ENCODE results near the gene C10orf53. TPM values are rescaled to one million over a fixed set of nuclear protein-coding genes. Genes with fewer than 3 reads are reported as not detected.

Gene C10orf53
- total RNA-seq, 1 experiment from 2014 or later: not detected

DNA sequence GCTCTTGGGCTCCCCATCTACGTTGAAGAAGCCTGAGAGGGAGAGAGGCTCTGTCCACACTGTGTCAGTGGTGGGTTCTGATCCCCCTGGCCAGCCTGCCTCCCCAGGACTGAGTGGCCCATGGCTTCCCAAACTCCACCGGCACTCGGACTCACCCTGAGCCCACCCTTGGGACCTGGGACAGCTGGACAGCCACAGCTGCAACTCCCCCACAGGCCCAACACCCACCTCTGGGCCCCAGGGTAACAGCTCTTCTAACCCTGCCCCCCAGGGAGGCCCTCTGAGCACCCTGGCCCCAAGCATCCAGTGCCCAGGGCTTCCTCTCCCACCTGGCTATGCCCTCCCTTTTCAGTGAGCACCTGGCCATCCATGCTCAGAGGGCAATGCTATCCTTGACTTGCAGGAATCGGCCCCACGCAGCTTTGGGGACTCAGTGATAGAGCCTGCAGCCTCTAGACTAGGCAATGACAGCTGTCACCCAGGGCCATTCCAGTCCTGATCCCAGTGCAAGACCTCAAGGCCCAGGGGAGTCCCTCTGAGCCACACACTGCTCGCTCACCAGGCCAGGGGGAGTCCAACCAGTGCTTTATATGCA lies 64.7 kb downstream of the C10orf53 start:
- Mint-ChIP-seq H3K27ac (no peak overlapping the region), H3K4me3 (no peak overlapping the region), H3K9me3 (peaks cover 7% of the 10 kb centered on the region; the same call in 1 of the 2 replicates), H3K36me3 (peaks cover 39% of the 10 kb centered on the region), H3K27me3 (ENCODE audit: low read depth) (no peaks in the 10 kb centered on the region), H3K4me1 (no peaks in the 10 kb centered on the region)
- DNase-seq (ENCODE audit: low spot score): no peak
- no peak for TF ChIP-seq TEAD1 (CRISPR knock-in tag; IDR thresholded peaks at IDR 0.05)
- no peak for TF ChIP-seq ZBTB21 (CRISPR knock-in tag; IDR thresholded peaks at IDR 0.05; ENCODE audit: borderline replicate concordance)
- TF ChIP-seq PRRX2 (CRISPR knock-in tag; IDR thresholded peaks at IDR 0.05): no peak
- TF ChIP-seq, protein P1, sequence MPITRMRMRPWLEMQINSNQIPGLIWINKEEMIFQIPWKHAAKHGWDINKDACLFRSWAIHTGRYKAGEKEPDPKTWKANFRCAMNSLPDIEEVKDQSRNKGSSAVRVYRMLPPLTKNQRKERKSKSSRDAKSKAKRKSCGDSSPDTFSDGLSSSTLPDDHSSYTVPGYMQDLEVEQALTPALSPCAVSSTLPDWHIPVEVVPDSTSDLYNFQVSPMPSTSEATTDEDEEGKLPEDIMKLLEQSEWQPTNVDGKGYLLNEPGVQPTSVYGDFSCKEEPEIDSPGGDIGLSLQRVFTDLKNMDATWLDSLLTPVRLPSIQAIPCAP (CRISPR knock-in tag; IDR thresholded peaks at IDR 0.05): no peak
- TF ChIP-seq, protein P2, sequence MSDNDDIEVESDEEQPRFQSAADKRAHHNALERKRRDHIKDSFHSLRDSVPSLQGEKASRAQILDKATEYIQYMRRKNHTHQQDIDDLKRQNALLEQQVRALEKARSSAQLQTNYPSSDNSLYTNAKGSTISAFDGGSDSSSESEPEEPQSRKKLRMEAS (CRISPR knock-in tag; IDR thresholded peaks at IDR 0.05): no peak
- no peak for TF ChIP-seq ZNF423 (CRISPR knock-in tag; IDR thresholded peaks at IDR 0.05)
- no peak for ATAC-seq
- ChIA-PET POLR2A (interaction anchor here (0.6 kb wide), 1 partner anchor 149 kb away, joined by 3 read pairs; no protein-coding TSS in a partner anchor), CTCF (interaction anchor here (0.5 to 2.5 kb wide), 22 partner anchors 16 to 180 kb away, joined by 3 to 12 read pairs (median 4); partner anchors contain the start of genes CHAT, OGDHL and SLC18A3)

DNA sequence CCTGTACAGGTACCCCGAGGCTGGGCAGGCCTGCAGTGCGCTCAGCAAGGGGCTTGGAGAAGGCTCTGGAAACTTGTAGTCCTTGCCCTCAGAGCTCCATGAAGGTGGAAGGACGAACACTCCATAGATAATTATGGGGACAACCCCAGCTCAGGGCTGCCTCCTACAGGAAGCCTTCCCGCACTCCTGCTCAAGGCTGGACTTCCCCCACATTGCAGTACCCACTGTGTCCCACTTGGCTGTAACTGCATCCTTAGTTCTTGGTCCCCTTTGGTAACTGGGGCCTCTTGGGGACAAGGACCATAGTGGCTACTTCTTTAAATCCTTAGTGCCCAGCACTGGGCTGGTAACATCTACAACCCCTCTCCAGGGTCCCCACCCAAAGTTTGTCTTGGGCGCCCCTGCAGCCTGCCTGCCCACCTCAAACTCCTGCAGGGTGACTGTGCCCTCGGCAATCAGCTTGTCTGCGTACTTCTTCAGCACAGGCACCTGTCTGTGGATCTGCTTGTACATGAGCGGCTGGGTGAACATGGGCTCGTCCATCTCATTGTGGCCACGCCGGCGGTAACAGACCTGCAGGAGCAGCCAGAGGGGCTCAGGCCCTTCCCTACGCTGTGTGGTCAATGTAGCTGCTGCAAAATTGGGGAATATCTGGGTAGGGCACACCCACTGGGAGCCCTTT lies 65.6 kb downstream of the C10orf53 start:
- ChIA-PET CTCF (interaction anchor here (0.5 to 2.5 kb wide), 22 partner anchors 15 to 181 kb away, joined by 3 to 12 read pairs (median 4); partner anchors contain the start of genes CHAT, OGDHL and SLC18A3), POLR2A (interaction anchor here (0.6 kb wide), 1 partner anchor 150 kb away, joined by 3 read pairs; no protein-coding TSS in a partner anchor)
- Mint-ChIP-seq H3K36me3 (peaks cover 39% of the 10 kb centered on the region), H3K9me3 (peaks cover 7% of the 10 kb centered on the region; the same call in 1 of the 2 replicates), H3K27me3 (ENCODE audit: low read depth) (no peaks in the 10 kb centered on the region), H3K27ac (no peak overlapping the region), H3K4me1 (no peaks in the 10 kb centered on the region), H3K4me3 (no peak overlapping the region)
- DNase-seq (ENCODE audit: low spot score): peak; percentile 45
- ATAC-seq: peak; percentile 87
- TF ChIP-seq TEAD1 (CRISPR knock-in tag; IDR thresholded peaks at IDR 0.05): no peak
- no peak for TF ChIP-seq GABPB1 (CRISPR knock-in tag; IDR thresholded peaks at IDR 0.05)
- no peak for TF ChIP-seq RELA (CRISPR knock-in tag; IDR thresholded peaks at IDR 0.05; ENCODE audit: borderline replicate concordance)
- TF ChIP-seq, protein P3, sequence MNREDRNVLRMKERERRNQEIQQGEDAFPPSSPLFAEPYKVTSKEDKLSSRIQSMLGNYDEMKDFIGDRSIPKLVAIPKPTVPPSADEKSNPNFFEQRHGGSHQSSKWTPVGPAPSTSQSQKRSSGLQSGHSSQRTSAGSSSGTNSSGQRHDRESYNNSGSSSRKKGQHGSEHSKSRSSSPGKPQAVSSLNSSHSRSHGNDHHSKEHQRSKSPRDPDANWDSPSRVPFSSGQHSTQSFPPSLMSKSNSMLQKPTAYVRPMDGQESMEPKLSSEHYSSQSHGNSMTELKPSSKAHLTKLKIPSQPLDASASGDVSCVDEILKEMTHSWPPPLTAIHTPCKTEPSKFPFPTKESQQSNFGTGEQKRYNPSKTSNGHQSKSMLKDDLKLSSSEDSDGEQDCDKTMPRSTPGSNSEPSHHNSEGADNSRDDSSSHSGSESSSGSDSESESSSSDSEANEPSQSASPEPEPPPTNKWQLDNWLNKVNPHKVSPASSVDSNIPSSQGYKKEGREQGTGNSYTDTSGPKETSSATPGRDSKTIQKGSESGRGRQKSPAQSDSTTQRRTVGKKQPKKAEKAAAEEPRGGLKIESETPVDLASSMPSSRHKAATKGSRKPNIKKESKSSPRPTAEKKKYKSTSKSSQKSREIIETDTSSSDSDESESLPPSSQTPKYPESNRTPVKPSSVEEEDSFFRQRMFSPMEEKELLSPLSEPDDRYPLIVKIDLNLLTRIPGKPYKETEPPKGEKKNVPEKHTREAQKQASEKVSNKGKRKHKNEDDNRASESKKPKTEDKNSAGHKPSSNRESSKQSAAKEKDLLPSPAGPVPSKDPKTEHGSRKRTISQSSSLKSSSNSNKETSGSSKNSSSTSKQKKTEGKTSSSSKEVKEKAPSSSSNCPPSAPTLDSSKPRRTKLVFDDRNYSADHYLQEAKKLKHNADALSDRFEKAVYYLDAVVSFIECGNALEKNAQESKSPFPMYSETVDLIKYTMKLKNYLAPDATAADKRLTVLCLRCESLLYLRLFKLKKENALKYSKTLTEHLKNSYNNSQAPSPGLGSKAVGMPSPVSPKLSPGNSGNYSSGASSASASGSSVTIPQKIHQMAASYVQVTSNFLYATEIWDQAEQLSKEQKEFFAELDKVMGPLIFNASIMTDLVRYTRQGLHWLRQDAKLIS (CRISPR knock-in tag; IDR thresholded peaks at IDR 0.05; ENCODE audit: borderline replicate concordance): no peak
- TF ChIP-seq ESRRA (CRISPR knock-in tag; IDR thresholded peaks at IDR 0.05; ENCODE audit: borderline replicate concordance): no peak
- TF ChIP-seq, protein P4, sequence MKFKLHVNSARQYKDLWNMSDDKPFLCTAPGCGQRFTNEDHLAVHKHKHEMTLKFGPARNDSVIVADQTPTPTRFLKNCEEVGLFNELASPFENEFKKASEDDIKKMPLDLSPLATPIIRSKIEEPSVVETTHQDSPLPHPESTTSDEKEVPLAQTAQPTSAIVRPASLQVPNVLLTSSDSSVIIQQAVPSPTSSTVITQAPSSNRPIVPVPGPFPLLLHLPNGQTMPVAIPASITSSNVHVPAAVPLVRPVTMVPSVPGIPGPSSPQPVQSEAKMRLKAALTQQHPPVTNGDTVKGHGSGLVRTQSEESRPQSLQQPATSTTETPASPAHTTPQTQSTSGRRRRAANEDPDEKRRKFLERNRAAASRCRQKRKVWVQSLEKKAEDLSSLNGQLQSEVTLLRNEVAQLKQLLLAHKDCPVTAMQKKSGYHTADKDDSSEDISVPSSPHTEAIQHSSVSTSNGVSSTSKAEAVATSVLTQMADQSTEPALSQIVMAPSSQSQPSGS (CRISPR knock-in tag; IDR thresholded peaks at IDR 0.05; ENCODE audit: borderline replicate concordance, low read depth): no peak
- no peak for TF ChIP-seq ZNF423 (CRISPR knock-in tag; IDR thresholded peaks at IDR 0.05)
- TF ChIP-seq NFE2L1 (CRISPR knock-in tag; IDR thresholded peaks at IDR 0.05): no peak

DNA sequence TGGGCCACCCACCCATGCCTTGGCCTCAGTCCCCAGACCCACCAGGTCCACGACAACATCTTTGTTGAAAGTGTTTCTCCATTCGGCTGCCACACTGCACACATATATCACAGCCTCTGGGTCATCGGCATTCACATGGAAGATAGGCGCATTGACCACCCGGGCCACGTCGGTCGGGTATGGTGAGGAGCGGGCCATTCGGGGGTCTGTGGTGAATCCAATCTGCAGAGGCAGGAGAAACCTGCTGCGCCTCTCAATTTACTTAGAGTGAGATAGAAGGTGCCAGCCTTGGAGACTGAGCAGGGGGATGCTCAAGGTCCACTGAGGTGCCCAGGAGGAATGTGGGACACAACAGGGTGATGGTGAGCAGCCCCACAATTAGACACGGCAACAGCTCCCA lies 66.3 kb downstream of the C10orf53 start:
- H3K27me3 Mint-ChIP-seq (ENCODE audit: low read depth): no peaks in the 10 kb centered on the region
- TF ChIP-seq HMGA2 (CRISPR knock-in tag; IDR thresholded peaks at IDR 0.05): no peak
- TF ChIP-seq SP1 (CRISPR knock-in tag; conservative IDR thresholded peaks at IDR 0.05): no peak
- TF ChIP-seq, protein P5, sequence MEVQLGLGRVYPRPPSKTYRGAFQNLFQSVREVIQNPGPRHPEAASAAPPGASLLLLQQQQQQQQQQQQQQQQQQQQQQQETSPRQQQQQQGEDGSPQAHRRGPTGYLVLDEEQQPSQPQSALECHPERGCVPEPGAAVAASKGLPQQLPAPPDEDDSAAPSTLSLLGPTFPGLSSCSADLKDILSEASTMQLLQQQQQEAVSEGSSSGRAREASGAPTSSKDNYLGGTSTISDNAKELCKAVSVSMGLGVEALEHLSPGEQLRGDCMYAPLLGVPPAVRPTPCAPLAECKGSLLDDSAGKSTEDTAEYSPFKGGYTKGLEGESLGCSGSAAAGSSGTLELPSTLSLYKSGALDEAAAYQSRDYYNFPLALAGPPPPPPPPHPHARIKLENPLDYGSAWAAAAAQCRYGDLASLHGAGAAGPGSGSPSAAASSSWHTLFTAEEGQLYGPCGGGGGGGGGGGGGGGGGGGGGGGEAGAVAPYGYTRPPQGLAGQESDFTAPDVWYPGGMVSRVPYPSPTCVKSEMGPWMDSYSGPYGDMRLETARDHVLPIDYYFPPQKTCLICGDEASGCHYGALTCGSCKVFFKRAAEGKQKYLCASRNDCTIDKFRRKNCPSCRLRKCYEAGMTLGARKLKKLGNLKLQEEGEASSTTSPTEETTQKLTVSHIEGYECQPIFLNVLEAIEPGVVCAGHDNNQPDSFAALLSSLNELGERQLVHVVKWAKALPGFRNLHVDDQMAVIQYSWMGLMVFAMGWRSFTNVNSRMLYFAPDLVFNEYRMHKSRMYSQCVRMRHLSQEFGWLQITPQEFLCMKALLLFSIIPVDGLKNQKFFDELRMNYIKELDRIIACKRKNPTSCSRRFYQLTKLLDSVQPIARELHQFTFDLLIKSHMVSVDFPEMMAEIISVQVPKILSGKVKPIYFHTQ (CRISPR knock-in tag; IDR thresholded peaks at IDR 0.05): no peak
- TF ChIP-seq, protein P4 (CRISPR knock-in tag; IDR thresholded peaks at IDR 0.05; ENCODE audit: borderline replicate concordance, low read depth): no peak
- peaks cover 43% of the 10 kb centered on the region for H3K36me3 Mint-ChIP-seq
- H3K9me3 Mint-ChIP-seq: peaks cover 7% of the 10 kb centered on the region; the same call in 1 of the 2 replicates
- no peak overlapping the region for H3K4me3 Mint-ChIP-seq
- CTCF ChIA-PET: interaction anchor here (1.3 to 2.5 kb wide), 2 partner anchors 36 to 152 kb away, joined by 3 to 12 read pairs; no protein-coding TSS in a partner anchor
- no peaks in the 10 kb centered on the region for H3K4me1 Mint-ChIP-seq
- no peak for DNase-seq (ENCODE audit: low spot score)
- POLR2A ChIA-PET: no interaction called here
- H3K27ac Mint-ChIP-seq: no peak overlapping the region
- no peak for ATAC-seq

Data from WTC11 (cell line).